Spleen (tissue), 7 donors: ENCODE data around the gene KPNA3.

Experiments used
- CTCF ChIP-seq, 11 experiments: fragments of 200-600 bp in 7 of 11; fragments of 450-650 bp in 4 of 11; sonication (generic) in 4 of 11; IDR thresholded peaks in 8 of 11; conservative IDR thresholded peaks in 3 of 11; 1 replicate in 7 of 11; 2 replicates in 4 of 11; pipeline versions ENCODE4 v1.4.0 to v1.8.0; 2016 to 2021; ENCODE audit warnings: antibody characterized with exemption in 11 of 11, inconsistent platforms in 4 of 11, mild to moderate bottlenecking in 1 of 11
- POLR2A ChIP-seq, 3 donors: fragments of 450-650 bp; IDR thresholded peaks; one replicate each; pipeline ENCODE4 v1.5.1; 2017; ENCODE audit warnings: antibody characterized with exemption in 3 of 3, mild to moderate bottlenecking in 1 of 3
- donor health status: DM: no; HTN: no; CAD: no; lungs with moderate emphysema.
- donor health status: DM: no; HTN: no; CAD: no.
- donor health status: DM: no; HTN: no; CAD: no.

DNA sequence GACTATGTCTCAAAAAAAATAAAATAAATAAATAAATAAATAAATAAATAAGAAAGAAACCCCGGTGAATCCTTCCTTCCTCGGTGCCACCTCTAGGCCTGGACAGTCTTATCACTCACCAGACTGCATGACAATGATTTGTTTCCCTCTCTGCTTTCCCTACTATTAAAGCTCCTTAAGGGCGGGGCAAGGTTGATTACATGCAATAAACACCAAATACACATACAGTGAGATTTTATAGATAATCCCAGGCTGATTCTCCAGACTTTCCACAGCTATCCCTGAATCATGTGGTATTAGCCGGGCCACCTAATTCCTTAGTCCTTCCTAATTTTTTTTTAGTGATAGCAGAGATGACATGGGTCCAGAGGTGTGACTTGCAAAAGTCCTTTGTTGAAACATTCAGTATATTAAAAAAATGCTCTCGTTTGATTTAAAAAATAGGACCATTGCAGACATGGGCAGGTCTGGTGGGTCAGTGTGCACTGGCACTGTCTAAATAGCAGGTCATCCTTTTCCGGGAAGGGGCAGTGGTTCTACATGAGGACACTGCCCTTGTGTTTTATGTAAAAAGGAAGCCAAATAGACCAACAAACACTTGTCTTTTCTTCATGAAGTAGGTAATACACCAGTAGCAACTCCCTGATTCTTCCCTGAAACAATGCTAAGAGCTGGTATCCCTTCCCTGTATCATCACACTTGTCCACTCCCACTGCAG, 115.7 kb downstream of the KPNA3 start:
- no peak for TF ChIP-seq POLR2A (IDR thresholded peaks at IDR 0.05)
- no peak for TF ChIP-seq CTCF (IDR thresholded peaks at IDR 0.05 in 8 of 11, conservative IDR thresholded peaks at IDR 0.05 in 3 of 11)
